Smooth muscle cell (in vitro differentiated cells): Measurements from ENCODE around the gene THSD7B. TPM values are rescaled to one million over a fixed set of nuclear protein-coding genes. Genes with fewer than 3 reads are reported as not detected.

Experiments used
- DNase-seq: peaks from one replicate; lab custom pipeline; 2025; ENCODE audit not compliant: unreplicated experiment; lab: John Stamatoyannopoulos, UW
- H2AFZ ChIP-seq: fragments of 200-600 bp; sonication (generic); 2 replicates; pipeline ENCODE4 v1.6.0; 2016; ENCODE audit warnings: antibody characterized with exemption, low read depth, mild to moderate bottlenecking
- H3F3A ChIP-seq: fragments of 200-600 bp; sonication (generic); 2 replicates; pipeline ENCODE4 v1.6.0; 2017; ENCODE audit warnings: antibody characterized with exemption, low read depth
- H3K27ac ChIP-seq: fragments of 200-600 bp; sonication (generic); 2 replicates; pipeline ENCODE4 v1.5.1; 2016; ENCODE audit warnings: low read depth, mild to moderate bottlenecking
- H3K27me3 ChIP-seq: fragments of 200-600 bp; sonication (generic); 2 replicates; pipeline ENCODE4 v1.6.1; 2016; ENCODE audit warnings: low read depth, mild to moderate bottlenecking
- H3K36me3 ChIP-seq: fragments of 200-600 bp; sonication (generic); 2 replicates; pipeline ENCODE4 v1.5.1; 2016; ENCODE audit warnings: low read depth
- H3K4me1 ChIP-seq: fragments of 200-600 bp; sonication (generic); 2 replicates; pipeline ENCODE4 v1.5.1; 2016; ENCODE audit warnings: low read depth
- H3K4me2 ChIP-seq: fragments of 200-600 bp; sonication (generic); 2 replicates; pipeline ENCODE4 v1.6.0; 2016; ENCODE audit warnings: mild to moderate bottlenecking
- H3K4me3 ChIP-seq: fragments of 200-600 bp; sonication (generic); 2 replicates; pipeline ENCODE4 v1.5.1; 2016; ENCODE audit warnings: mild to moderate bottlenecking
- H3K79me2 ChIP-seq: fragments of 200-600 bp; sonication (generic); 2 replicates; pipeline ENCODE4 v1.6.0; 2016; ENCODE audit warnings: low read depth, mild to moderate bottlenecking
- H3K9ac ChIP-seq: fragments of 200-600 bp; sonication (generic); 2 replicates; pipeline ENCODE4 v1.6.0; 2016; ENCODE audit warnings: low read depth
- H3K9me3 ChIP-seq: fragments of 200-600 bp; sonication (generic); replicated peaks from 2 replicates; pipeline ENCODE4 v1.5.1; 2016; ENCODE audit warnings: low read depth
- H4K20me1 ChIP-seq: fragments of 200-600 bp; sonication (generic); 2 replicates; pipeline ENCODE4 v1.6.0; 2016; ENCODE audit warnings: low read depth
- WGBS: methylation state at CpG from one replicate; pipeline ENCODE4 v1.1.7; 2016; ENCODE audit warnings: low lambda C conversion rate; 5-methylcytosine and 5-hydroxymethylcytosine counted together
- polyA plus RNA-seq: library from polyadenylated mRNA; unstranded; fragments of >200 nt; fragmentation: Nextera tagmentation; extraction: Ambion mirVana; gene quantifications from 2 replicates; pipeline ENCODE4 v1.2.1, GENCODE V29; 2016
- total RNA-seq: library from RNA; depleted of rRNA; stranded (reverse); fragments of >200 nt; gene quantifications from 2 replicates; pipeline ENCODE4 v1.2.3, GENCODE V29; 2014
- TF ChIP-seq, protein P1 (sequence below): fragments of 200-600 bp; sonication (generic); IDR thresholded peaks from 2 replicates; pipeline ENCODE4 v1.5.1; 2017; ENCODE audit warnings: borderline replicate concordance, mild to moderate bottlenecking, antibody characterized with exemption; ENCODE audit not compliant: insufficient read depth, poor library complexity, severe bottlenecking

Gene THSD7B
- total and polyA plus RNA-seq, 2 experiments from 2014 or later = not detected

- no peak overlapping the region for H3K4me3 ChIP-seq
- TF ChIP-seq, protein P1, sequence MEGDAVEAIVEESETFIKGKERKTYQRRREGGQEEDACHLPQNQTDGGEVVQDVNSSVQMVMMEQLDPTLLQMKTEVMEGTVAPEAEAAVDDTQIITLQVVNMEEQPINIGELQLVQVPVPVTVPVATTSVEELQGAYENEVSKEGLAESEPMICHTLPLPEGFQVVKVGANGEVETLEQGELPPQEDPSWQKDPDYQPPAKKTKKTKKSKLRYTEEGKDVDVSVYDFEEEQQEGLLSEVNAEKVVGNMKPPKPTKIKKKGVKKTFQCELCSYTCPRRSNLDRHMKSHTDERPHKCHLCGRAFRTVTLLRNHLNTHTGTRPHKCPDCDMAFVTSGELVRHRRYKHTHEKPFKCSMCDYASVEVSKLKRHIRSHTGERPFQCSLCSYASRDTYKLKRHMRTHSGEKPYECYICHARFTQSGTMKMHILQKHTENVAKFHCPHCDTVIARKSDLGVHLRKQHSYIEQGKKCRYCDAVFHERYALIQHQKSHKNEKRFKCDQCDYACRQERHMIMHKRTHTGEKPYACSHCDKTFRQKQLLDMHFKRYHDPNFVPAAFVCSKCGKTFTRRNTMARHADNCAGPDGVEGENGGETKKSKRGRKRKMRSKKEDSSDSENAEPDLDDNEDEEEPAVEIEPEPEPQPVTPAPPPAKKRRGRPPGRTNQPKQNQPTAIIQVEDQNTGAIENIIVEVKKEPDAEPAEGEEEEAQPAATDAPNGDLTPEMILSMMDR = no peak
- DNase-seq = no peak
- no peak overlapping the region for H3K9ac ChIP-seq
- H4K20me1 ChIP-seq = no peaks in the 10 kb centered on the region
- H3F3A ChIP-seq = no peaks in the 10 kb centered on the region
- H3K9me3 ChIP-seq = no peaks in the 10 kb centered on the region
- H3K4me1 ChIP-seq = no peaks in the 10 kb centered on the region
- no peak overlapping the region for H2AFZ ChIP-seq
- 92% methylated on average over 11 of the region's 11 CpGs for WGBS
- H3K36me3 ChIP-seq = no peaks in the 10 kb centered on the region
- H3K27me3 ChIP-seq = no peaks in the 10 kb centered on the region
- no peaks in the 10 kb centered on the region for H3K79me2 ChIP-seq
- no peak overlapping the region for H3K4me2 ChIP-seq
- no peak overlapping the region for H3K27ac ChIP-seq
Observed at GRCh38 chr2:137020452-137021196, 255.3 kb downstream of the THSD7B start.

- H3K4me1 ChIP-seq = no peaks in the 10 kb centered on the region
- H3K9ac ChIP-seq = no peak overlapping the region
- H3K36me3 ChIP-seq = no peaks in the 10 kb centered on the region
- TF ChIP-seq, protein P1 = no peak
- H3K27me3 ChIP-seq = no peaks in the 10 kb centered on the region
- WGBS = 91% methylated on average over 3 of the region's 3 CpGs
- H3K79me2 ChIP-seq = no peaks in the 10 kb centered on the region
- no peaks in the 10 kb centered on the region for H3K9me3 ChIP-seq
- no peak for DNase-seq
- no peak overlapping the region for H3K4me3 ChIP-seq
- no peaks in the 10 kb centered on the region for H4K20me1 ChIP-seq
- no peaks in the 10 kb centered on the region for H3F3A ChIP-seq
- no peak overlapping the region for H3K27ac ChIP-seq
- H3K4me2 ChIP-seq = no peak overlapping the region
- no peak overlapping the region for H2AFZ ChIP-seq
Observed at GRCh38 chr2:137021763-137022162, 256.4 kb downstream of the THSD7B start.

- Histone ChIP-seq H3K27ac (no peak overlapping the region), H3K4me1 (no peaks in the 10 kb centered on the region), H3K4me2 (no peak overlapping the region), H3F3A (no peaks in the 10 kb centered on the region), H3K9ac (no peak overlapping the region), H3K4me3 (no peak overlapping the region), H3K36me3 (no peaks in the 10 kb centered on the region), H3K27me3 (no peaks in the 10 kb centered on the region), H3K9me3 (no peaks in the 10 kb centered on the region), H3K79me2 (no peaks in the 10 kb centered on the region), H4K20me1 (no peaks in the 10 kb centered on the region), H2AFZ (no peak overlapping the region)
- 56% methylated on average over 2 of the region's 2 CpGs for WGBS
- TF ChIP-seq, protein P1 = no peak
- DNase-seq = no peak
Observed at GRCh38 chr2:137023205-137023604, 257.9 kb downstream of the THSD7B start.

DNA sequence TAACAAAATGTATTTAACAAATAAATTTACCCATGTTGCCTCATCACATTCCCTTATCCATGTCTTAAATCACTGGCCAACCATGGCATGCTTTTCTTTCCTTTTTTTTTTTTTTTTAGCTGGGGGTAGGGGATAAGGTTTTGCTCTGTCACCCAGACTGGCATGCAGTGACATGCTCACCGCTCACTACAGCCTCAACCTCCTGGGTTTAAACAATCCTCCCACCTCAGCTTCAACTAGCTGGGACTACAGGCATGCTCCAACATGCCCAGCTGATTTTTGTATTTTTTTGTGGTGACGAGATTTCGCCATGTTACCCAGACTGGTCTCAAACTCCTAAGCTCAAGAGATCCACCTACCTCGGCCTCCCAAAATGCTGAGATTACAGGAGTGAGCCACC, 266.4 kb downstream of the THSD7B start:
- no peak for DNase-seq
- H3K4me2 ChIP-seq = no peak overlapping the region
- no peak overlapping the region for H3K27ac ChIP-seq
- no peaks in the 10 kb centered on the region for H3K79me2 ChIP-seq
- H3K9ac ChIP-seq = no peak overlapping the region
- no peak overlapping the region for H3K4me3 ChIP-seq
- no peaks in the 10 kb centered on the region for H3F3A ChIP-seq
- no peaks in the 10 kb centered on the region for H3K36me3 ChIP-seq
- H3K4me1 ChIP-seq = no peaks in the 10 kb centered on the region
- no peaks in the 10 kb centered on the region for H3K9me3 ChIP-seq
- H4K20me1 ChIP-seq = no peaks in the 10 kb centered on the region
- peak overlapping the region; percentile 19 for H2AFZ ChIP-seq
- no peaks in the 10 kb centered on the region for H3K27me3 ChIP-seq
- 83% methylated on average over 4 of the region's 4 CpGs for WGBS
- TF ChIP-seq, protein P1 = no peak
